Fibroblast of lung (primary cell): ENCODE measurements around the gene CCL2. TPM values are rescaled to one million over a fixed set of nuclear protein-coding genes. Genes with fewer than 3 reads are reported as not detected.

Experiments used
- DNase-seq, 2 donors: peaks; one replicate each; pipeline versions ENCODE4 v3.0.0 to v3.0.0-alpha.2; 2010; ENCODE audit warnings: low read depth in 2 of 2
- H2AFZ ChIP-seq: 2 replicates; pipeline ENCODE4 v1.5.1; 2012; ENCODE audit warnings: low read length, control low read depth, inconsistent platforms
- H3K27ac ChIP-seq: 2 replicates; pipeline ENCODE4 v1.5.1; 2011; ENCODE audit warnings: low read length, control low read depth; ENCODE audit not compliant: insufficient read depth
- H3K27me3 ChIP-seq: 2 replicates; pipeline ENCODE4 v1.5.1; 2011; ENCODE audit warnings: mild to moderate bottlenecking, low read length; ENCODE audit not compliant: control insufficient read depth, insufficient read depth
- H3K36me3 ChIP-seq: 2 replicates; pipeline ENCODE4 v1.5.1; 2011; ENCODE audit warnings: low read length; ENCODE audit not compliant: control insufficient read depth, insufficient read depth
- H3K4me1 ChIP-seq: 2 replicates; pipeline ENCODE4 v1.5.1; 2011; ENCODE audit warnings: low read length; ENCODE audit not compliant: control insufficient read depth, insufficient read depth; ENCODE audit errors: extremely low read depth
- H3K4me2 ChIP-seq: 2 replicates; pipeline ENCODE4 v1.5.1; 2011; ENCODE audit warnings: low read length, control low read depth; ENCODE audit not compliant: insufficient read depth; ENCODE audit errors: extremely low read depth
- H3K4me3 ChIP-seq, 4 experiments: fragments of 200-600 bp in 1 of 4; sonication (generic) in 1 of 4; replicated peaks in 1 of 4; 2 replicates each; pipeline ENCODE4 v1.5.1; 2011 to 2016; ENCODE audit warnings: low read length in 4 of 4, low read depth in 3 of 4, mild to moderate bottlenecking in 3 of 4, control low read depth in 2 of 4, inconsistent platforms in 1 of 4, mixed read lengths in 1 of 4; ENCODE audit not compliant: insufficient read depth in 1 of 4; ENCODE audit errors: control extremely low read depth in 1 of 4
- H3K79me2 ChIP-seq: 2 replicates; pipeline ENCODE4 v1.5.1; 2012; ENCODE audit warnings: mild to moderate bottlenecking, low read length, inconsistent platforms; ENCODE audit not compliant: control insufficient read depth, insufficient read depth
- H3K9ac ChIP-seq: 2 replicates; pipeline ENCODE4 v1.5.1; 2011; ENCODE audit warnings: mild to moderate bottlenecking, low read length, control low read depth; ENCODE audit not compliant: insufficient read depth
- H3K9me3 ChIP-seq: 2 replicates; pipeline ENCODE4 v1.5.1; 2012; ENCODE audit warnings: low read depth, low read length; ENCODE audit not compliant: control insufficient read depth, insufficient read depth
- H4K20me1 ChIP-seq: 2 replicates; pipeline ENCODE4 v1.5.1; 2011; ENCODE audit warnings: low read length; ENCODE audit not compliant: control insufficient read depth, insufficient read depth; ENCODE audit errors: extremely low read depth
- EZH2 ChIP-seq: IDR thresholded peaks from 2 replicates; pipeline ENCODE4 v1.5.1; 2012; ENCODE audit warnings: low read length, control low read depth, mild to moderate bottlenecking; ENCODE audit errors: missing control alignments
- polyA plus RNA-seq, 2 donors: library from polyadenylated mRNA; depleted of rRNA in 1 of 2; stranded (reverse) in 1 of 2; unstranded in 1 of 2; fragments of >200 nt; gene quantifications; 2 replicates each; pipeline ENCODE4 v1.2.1, GENCODE V29; 2011 to 2012; ENCODE audit warnings: missing spikeins in 1 of 2
- total RNA-seq: library from RNA; depleted of rRNA; stranded (reverse); fragments of >200 nt; gene quantifications from 2 replicates; pipeline ENCODE4 v1.2.1, GENCODE V29; 2014
- TF ChIP-seq, protein P1 (sequence below), 2 donors: IDR thresholded peaks in 1 of 2; conservative IDR thresholded peaks in 1 of 2; 1 replicate in 1 of 2; 2 replicates in 1 of 2; pipeline ENCODE4 v1.5.1; 2011 to 2012; ENCODE audit warnings: low read length in 2 of 2, control low read depth in 1 of 2, inconsistent platforms in 1 of 2, low read depth in 1 of 2, mild to moderate bottlenecking in 1 of 2

The CCL2 gene
- total and polyA plus RNA-seq, 2 donors (not counting 1 experiment from before 2014, with no cell fraction given), result 42.9 to 170 TPM

DNA sequence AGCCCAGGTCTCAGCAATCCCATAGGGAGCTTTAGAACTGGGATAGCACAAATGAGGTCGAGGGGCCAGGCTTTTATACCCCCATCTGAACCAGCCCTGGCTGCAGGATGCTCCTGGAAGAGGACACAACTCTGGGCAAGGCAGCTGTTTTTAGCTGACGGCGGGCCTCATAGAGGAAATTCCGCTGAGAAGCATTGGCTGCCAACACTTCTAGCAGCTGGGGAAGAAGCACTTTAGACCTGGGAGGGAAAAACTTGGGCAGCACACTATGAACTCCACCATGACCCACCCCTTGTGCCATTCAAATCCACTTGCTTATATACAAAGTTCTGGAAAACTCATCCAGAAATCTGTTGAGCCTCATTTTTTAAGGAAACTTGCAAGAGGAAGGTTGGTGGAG lies 35.5 kb downstream of the CCL2 start:
- Histone ChIP-seq H4K20me1 (no peaks in the 10 kb centered on the region), H2AFZ (no peak overlapping the region), H3K4me2 (no peak overlapping the region), H3K9me3 (no peaks in the 10 kb centered on the region), H3K79me2 (no peaks in the 10 kb centered on the region), H3K4me3 (no peak overlapping the region), H3K9ac (no peak overlapping the region), H3K27ac (no peak overlapping the region), H3K4me1 (peaks cover 3% of the 10 kb centered on the region), H3K36me3 (no peaks in the 10 kb centered on the region), H3K27me3 (no peaks in the 10 kb centered on the region)
- DNase-seq, result no peak
- TF ChIP-seq, protein P1, sequence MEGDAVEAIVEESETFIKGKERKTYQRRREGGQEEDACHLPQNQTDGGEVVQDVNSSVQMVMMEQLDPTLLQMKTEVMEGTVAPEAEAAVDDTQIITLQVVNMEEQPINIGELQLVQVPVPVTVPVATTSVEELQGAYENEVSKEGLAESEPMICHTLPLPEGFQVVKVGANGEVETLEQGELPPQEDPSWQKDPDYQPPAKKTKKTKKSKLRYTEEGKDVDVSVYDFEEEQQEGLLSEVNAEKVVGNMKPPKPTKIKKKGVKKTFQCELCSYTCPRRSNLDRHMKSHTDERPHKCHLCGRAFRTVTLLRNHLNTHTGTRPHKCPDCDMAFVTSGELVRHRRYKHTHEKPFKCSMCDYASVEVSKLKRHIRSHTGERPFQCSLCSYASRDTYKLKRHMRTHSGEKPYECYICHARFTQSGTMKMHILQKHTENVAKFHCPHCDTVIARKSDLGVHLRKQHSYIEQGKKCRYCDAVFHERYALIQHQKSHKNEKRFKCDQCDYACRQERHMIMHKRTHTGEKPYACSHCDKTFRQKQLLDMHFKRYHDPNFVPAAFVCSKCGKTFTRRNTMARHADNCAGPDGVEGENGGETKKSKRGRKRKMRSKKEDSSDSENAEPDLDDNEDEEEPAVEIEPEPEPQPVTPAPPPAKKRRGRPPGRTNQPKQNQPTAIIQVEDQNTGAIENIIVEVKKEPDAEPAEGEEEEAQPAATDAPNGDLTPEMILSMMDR (conservative IDR thresholded peaks at IDR 0.05 in 1 of 2, IDR thresholded peaks at IDR 0.05 in 1 of 2; ENCODE audit: low read depth in 1 of 2, low read length in 2 of 2), result no peak
- no peak for TF ChIP-seq EZH2

DNA sequence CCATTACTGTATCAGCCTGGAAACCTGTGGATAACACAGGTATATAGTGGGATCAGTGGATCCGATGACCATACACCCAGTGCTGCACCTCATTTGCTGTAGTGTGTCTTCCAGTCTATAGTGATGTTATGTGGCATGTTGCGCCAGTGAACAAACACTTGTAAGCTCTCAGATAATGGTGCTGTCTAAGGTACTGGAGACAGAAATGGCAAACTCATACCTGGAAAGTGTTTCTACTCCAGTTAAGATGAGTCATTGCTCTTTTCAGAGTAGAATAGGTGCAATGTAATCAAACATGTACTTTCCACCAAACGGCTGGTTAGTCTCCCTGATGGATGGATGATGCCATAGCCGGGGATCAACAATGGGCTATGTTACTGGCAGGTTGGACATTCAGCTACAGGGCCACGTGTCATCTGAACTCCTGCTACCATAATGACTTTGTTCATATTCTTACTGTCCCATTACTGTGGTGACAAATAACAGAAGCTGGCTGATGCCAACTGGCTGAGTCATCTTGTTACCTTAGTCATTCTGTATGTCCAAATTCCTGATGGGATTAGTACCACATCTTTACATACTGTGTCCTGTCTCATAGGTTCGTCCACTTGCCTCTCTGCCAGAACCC lies 36.8 kb downstream of the CCL2 start:
- Histone ChIP-seq H3K27me3 (no peaks in the 10 kb centered on the region), H3K4me2 (no peak overlapping the region), H3K4me1 (peaks cover 3% of the 10 kb centered on the region), H4K20me1 (no peaks in the 10 kb centered on the region), H3K9ac (no peak overlapping the region), H3K9me3 (no peaks in the 10 kb centered on the region), H3K27ac (no peak overlapping the region), H3K79me2 (no peaks in the 10 kb centered on the region), H3K4me3 (no peak overlapping the region), H2AFZ (no peak overlapping the region), H3K36me3 (no peaks in the 10 kb centered on the region)
- no peak for TF ChIP-seq EZH2
- TF ChIP-seq, protein P1 (conservative IDR thresholded peaks at IDR 0.05 in 1 of 2, IDR thresholded peaks at IDR 0.05 in 1 of 2; ENCODE audit: low read depth in 1 of 2, low read length in 2 of 2), result no peak
- DNase-seq, result no peak

DNA sequence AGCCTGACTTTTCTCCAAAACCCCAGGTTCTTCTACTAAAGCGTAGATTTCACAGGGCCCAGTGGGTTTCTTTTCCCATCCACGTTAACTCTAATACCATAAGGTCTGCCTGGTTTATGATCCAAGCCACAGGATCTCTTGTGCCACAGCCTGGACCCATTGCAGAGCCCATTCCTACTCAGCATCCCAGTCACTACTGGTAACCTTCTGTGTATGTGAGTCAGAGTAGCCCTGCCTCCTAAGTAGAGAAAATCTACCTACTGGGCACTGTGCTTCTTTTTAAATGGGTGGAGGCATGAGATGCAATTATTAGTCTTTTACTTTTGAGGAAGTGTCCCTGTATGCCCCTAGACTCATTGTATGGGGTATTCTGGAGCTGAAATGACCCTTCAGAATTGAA lies 43.9 kb downstream of the CCL2 start:
- H3K36me3 ChIP-seq, result no peaks in the 10 kb centered on the region
- no peak overlapping the region for H3K9ac ChIP-seq
- TF ChIP-seq, protein P1 (conservative IDR thresholded peaks at IDR 0.05 in 1 of 2, IDR thresholded peaks at IDR 0.05 in 1 of 2; ENCODE audit: low read depth in 1 of 2, low read length in 2 of 2), result no peak
- no peak for TF ChIP-seq EZH2
- no peaks in the 10 kb centered on the region for H3K27me3 ChIP-seq
- H3K27ac ChIP-seq, result no peak overlapping the region
- peaks cover 4% of the 10 kb centered on the region for H3K4me1 ChIP-seq
- no peak overlapping the region for H3K4me2 ChIP-seq
- no peaks in the 10 kb centered on the region for H4K20me1 ChIP-seq
- H3K9me3 ChIP-seq, result no peaks in the 10 kb centered on the region
- peak in 1 of 2 donors; percentile 21 for DNase-seq
- no peaks in the 10 kb centered on the region for H3K79me2 ChIP-seq
- no peak overlapping the region for H2AFZ ChIP-seq
- H3K4me3 ChIP-seq, result no peak overlapping the region
